Cardiac septum (tissue), 1 donor: ENCODE measurements around the gene NDST1. TPM values are rescaled to one million over a fixed set of nuclear protein-coding genes. Genes with fewer than 3 reads are reported as not detected.

Source experiments
- total RNA-seq: library from RNA; stranded (reverse); fragmentation: NEBNext Ultra II Directional; extraction: Animal tissue kit (Norgen Biotek cat#: 25700); gene quantifications from one replicate; pipeline ENCODE4 v1.2.1, GENCODE V29; 2021
- donor health status: DM: no; HTN: no; CAD: no.

NDST1 gene
- total RNA-seq, 1 donor from 2014 or later: 67.6 TPM

Other genes with a start within 250 kb of the NDST1 start
- 22.7 TPM for gene CAMK2A, start 218.4 kb upstream of the NDST1 start, total RNA-seq
- gene ARSI, start 205.2 kb upstream of the NDST1 start, total RNA-seq: 0.38 TPM
- 15.5 TPM for gene TCOF1, start 150.4 kb upstream of the NDST1 start, total RNA-seq
- gene CD74, start 95.2 kb upstream of the NDST1 start, total RNA-seq: 239 TPM
- gene RPS14, start 58.4 kb upstream of the NDST1 start, total RNA-seq: 852 TPM
- 829 TPM for gene SYNPO, start 132.5 kb downstream of the NDST1 start, total RNA-seq
- gene MYOZ3, start 153.1 kb downstream of the NDST1 start, total RNA-seq: 10.0 TPM
- 33.8 TPM for gene RBM22, start 192.9 kb downstream of the NDST1 start, total RNA-seq